HL-60 (cell line): ENCODE results near the gene TNFRSF9.

Source experiments
- DNase-seq, 2 experiments: peaks; one replicate each; pipeline ENCODE4 v3.0.0-alpha.2; 2010 to 2020; ENCODE audit warnings: low read depth in 1 of 2, low spot score in 1 of 2
- H3K27ac ChIP-seq: fragments of 250-450 bp; sonication (Bioruptor Pico); replicated peaks from 2 replicates; pipeline ENCODE4 v1.5.1; 2020; ENCODE audit warnings: mild to moderate bottlenecking, moderate library complexity
- H3K27me3 ChIP-seq: fragments of 250-450 bp; sonication (Bioruptor Pico); 2 replicates; pipeline ENCODE4 v1.5.1; 2021; ENCODE audit warnings: mild to moderate bottlenecking, moderate library complexity; ENCODE audit not compliant: insufficient read depth, poor library complexity, severe bottlenecking
- H3K4me3 ChIP-seq: replicated peaks from 2 replicates; pipeline ENCODE4 v1.5.1; 2011; ENCODE audit warnings: mild to moderate bottlenecking, control low read depth, low read length; ENCODE audit not compliant: insufficient read depth
- GABPA ChIP-seq: IDR thresholded peaks from 2 replicates; pipeline ENCODE4 v1.6.1; 2012; ENCODE audit warnings: low read depth
- POLR2AphosphoS5 ChIP-seq: IDR thresholded peaks from 2 replicates; pipeline ENCODE4 v1.6.1; 2012; ENCODE audit warnings: low read depth
- SPI1 ChIP-seq: IDR thresholded peaks from 2 replicates; pipeline ENCODE4 v1.6.1; 2012; ENCODE audit warnings: low read depth, mild to moderate bottlenecking, borderline replicate concordance
- TF ChIP-seq, protein P1 (sequence below): IDR thresholded peaks from 2 replicates; pipeline ENCODE4 v1.6.1; 2012; ENCODE audit warnings: low read depth; ENCODE audit not compliant: insufficient replicate concordance
- TF ChIP-seq, protein P2 (sequence below): IDR thresholded peaks from one replicate; pipeline ENCODE4 v1.5.1; 2011; ENCODE audit warnings: low read length, control low read depth, inconsistent platforms; ENCODE audit not compliant: insufficient read depth

The TNFRSF9 gene

GRCh38 chr1:7878027-7878426, 62.6 kb downstream of the TNFRSF9 start:
- H3K27me3 ChIP-seq, result no peaks in the 10 kb centered on the region
- no peak overlapping the region for H3K27ac ChIP-seq
- DNase-seq, result no peak
- TF ChIP-seq, protein P1, sequence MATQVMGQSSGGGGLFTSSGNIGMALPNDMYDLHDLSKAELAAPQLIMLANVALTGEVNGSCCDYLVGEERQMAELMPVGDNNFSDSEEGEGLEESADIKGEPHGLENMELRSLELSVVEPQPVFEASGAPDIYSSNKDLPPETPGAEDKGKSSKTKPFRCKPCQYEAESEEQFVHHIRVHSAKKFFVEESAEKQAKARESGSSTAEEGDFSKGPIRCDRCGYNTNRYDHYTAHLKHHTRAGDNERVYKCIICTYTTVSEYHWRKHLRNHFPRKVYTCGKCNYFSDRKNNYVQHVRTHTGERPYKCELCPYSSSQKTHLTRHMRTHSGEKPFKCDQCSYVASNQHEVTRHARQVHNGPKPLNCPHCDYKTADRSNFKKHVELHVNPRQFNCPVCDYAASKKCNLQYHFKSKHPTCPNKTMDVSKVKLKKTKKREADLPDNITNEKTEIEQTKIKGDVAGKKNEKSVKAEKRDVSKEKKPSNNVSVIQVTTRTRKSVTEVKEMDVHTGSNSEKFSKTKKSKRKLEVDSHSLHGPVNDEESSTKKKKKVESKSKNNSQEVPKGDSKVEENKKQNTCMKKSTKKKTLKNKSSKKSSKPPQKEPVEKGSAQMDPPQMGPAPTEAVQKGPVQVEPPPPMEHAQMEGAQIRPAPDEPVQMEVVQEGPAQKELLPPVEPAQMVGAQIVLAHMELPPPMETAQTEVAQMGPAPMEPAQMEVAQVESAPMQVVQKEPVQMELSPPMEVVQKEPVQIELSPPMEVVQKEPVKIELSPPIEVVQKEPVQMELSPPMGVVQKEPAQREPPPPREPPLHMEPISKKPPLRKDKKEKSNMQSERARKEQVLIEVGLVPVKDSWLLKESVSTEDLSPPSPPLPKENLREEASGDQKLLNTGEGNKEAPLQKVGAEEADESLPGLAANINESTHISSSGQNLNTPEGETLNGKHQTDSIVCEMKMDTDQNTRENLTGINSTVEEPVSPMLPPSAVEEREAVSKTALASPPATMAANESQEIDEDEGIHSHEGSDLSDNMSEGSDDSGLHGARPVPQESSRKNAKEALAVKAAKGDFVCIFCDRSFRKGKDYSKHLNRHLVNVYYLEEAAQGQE, result no peak
- TF ChIP-seq, protein P2, sequence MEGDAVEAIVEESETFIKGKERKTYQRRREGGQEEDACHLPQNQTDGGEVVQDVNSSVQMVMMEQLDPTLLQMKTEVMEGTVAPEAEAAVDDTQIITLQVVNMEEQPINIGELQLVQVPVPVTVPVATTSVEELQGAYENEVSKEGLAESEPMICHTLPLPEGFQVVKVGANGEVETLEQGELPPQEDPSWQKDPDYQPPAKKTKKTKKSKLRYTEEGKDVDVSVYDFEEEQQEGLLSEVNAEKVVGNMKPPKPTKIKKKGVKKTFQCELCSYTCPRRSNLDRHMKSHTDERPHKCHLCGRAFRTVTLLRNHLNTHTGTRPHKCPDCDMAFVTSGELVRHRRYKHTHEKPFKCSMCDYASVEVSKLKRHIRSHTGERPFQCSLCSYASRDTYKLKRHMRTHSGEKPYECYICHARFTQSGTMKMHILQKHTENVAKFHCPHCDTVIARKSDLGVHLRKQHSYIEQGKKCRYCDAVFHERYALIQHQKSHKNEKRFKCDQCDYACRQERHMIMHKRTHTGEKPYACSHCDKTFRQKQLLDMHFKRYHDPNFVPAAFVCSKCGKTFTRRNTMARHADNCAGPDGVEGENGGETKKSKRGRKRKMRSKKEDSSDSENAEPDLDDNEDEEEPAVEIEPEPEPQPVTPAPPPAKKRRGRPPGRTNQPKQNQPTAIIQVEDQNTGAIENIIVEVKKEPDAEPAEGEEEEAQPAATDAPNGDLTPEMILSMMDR, result no peak
- TF ChIP-seq SPI1 (no peak), GABPA (no peak), POLR2AphosphoS5 (no peak)
- no peak overlapping the region for H3K4me3 ChIP-seq

- Histone ChIP-seq H3K4me3 (no peak overlapping the region), H3K27ac (no peak overlapping the region), H3K27me3 (no peaks in the 10 kb centered on the region)
- TF ChIP-seq, protein P1, result no peak
- TF ChIP-seq, protein P2, result no peak
- no peak for TF ChIP-seq SPI1
- no peak for TF ChIP-seq GABPA
- no peak for TF ChIP-seq POLR2AphosphoS5
- DNase-seq, result no peak
These were observed 66.5 kb downstream of the TNFRSF9 start for GRCh38 chr1:7873801-7874795.

DNA sequence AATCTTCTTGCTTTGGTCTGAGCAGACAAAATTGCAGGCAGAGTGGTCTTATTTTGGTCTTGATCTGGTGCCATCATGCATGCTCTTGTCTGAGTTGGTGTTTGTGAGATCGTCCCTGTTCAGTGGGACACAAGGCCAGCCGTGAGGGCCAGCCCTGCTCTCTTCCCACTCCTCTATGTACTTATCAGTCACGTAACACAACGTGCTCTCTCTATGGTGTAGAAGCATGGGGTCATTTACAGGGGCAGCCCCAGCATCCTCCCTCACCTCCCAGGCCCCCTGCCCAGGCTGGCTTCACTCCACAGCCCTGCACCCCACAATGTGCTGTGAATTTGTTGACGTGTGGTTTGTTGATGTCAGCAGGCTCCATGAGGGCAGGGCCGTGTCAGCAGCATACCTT, 69.5 kb downstream of the TNFRSF9 start:
- DNase-seq, result no peak

More for the DNA sequence above, 69.5 kb downstream of the TNFRSF9 start:
- Histone ChIP-seq H3K4me3 (no peak overlapping the region), H3K27me3 (no peaks in the 10 kb centered on the region), H3K27ac (no peak overlapping the region)
- no peak for TF ChIP-seq SPI1
- TF ChIP-seq, protein P2, result no peak
- TF ChIP-seq, protein P1, result no peak
- no peak for TF ChIP-seq GABPA
- TF ChIP-seq POLR2AphosphoS5, result no peak
